ENCODE results near the gene SLF2.

- TF ChIP-seq, protein P1, sequence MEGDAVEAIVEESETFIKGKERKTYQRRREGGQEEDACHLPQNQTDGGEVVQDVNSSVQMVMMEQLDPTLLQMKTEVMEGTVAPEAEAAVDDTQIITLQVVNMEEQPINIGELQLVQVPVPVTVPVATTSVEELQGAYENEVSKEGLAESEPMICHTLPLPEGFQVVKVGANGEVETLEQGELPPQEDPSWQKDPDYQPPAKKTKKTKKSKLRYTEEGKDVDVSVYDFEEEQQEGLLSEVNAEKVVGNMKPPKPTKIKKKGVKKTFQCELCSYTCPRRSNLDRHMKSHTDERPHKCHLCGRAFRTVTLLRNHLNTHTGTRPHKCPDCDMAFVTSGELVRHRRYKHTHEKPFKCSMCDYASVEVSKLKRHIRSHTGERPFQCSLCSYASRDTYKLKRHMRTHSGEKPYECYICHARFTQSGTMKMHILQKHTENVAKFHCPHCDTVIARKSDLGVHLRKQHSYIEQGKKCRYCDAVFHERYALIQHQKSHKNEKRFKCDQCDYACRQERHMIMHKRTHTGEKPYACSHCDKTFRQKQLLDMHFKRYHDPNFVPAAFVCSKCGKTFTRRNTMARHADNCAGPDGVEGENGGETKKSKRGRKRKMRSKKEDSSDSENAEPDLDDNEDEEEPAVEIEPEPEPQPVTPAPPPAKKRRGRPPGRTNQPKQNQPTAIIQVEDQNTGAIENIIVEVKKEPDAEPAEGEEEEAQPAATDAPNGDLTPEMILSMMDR (IDR thresholded peaks at IDR 0.05; ENCODE audit: control extremely low read depth in 1 of 3, insufficient read depth in 1 of 3, low read depth in 1 of 3, low read length in 3 of 3), result no peak
- TF ChIP-seq YY1 (IDR thresholded peaks at IDR 0.05; ENCODE audit: low read depth, low read length) (no peak), JUN (IDR thresholded peaks at IDR 0.05; ENCODE audit: low read depth, low read length) (no peak), TAF1 (IDR thresholded peaks at IDR 0.05; ENCODE audit: low read depth, low read length) (no peak), SIN3A (conservative IDR thresholded peaks at IDR 0.05 in 1 of 2, IDR thresholded peaks at IDR 0.05 in 1 of 2; ENCODE audit: low read depth in 1 of 2, low read length in 2 of 2) (no peak), EZH2 (IDR thresholded peaks at IDR 0.05; ENCODE audit: low read depth, low read length, severe bottlenecking) (no peak), TBP (IDR thresholded peaks at IDR 0.05; ENCODE audit: low read depth, low read length) (no peak), CTBP2 (IDR thresholded peaks at IDR 0.05; ENCODE audit: borderline replicate concordance, insufficient read depth, insufficient read length, low read length) (no peak), SRF (IDR thresholded peaks at IDR 0.05; ENCODE audit: low read depth, low read length) (no peak)
- TF ChIP-seq, protein P2, sequence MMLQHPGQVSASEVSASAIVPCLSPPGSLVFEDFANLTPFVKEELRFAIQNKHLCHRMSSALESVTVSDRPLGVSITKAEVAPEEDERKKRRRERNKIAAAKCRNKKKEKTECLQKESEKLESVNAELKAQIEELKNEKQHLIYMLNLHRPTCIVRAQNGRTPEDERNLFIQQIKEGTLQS (IDR thresholded peaks at IDR 0.05; ENCODE audit: insufficient read depth, low read depth, low read length), result no peak
Measured at GRCh38 chr10:100968863-100969186, 56.1 kb downstream of the SLF2 start.
